Fibroblast of skin of left quadriceps (primary cell): ENCODE measurements around the gene GPR107.
A peak's percentile ranks its signal among the peaks of the same experiment; 100 is the strongest.

Source experiments
- DNase-seq, 2 experiments: peaks; one replicate each; pipeline ENCODE4 v3.0.0-alpha.2; 2013; ENCODE audit warnings: low read depth in 2 of 2

Gene GPR107

GRCh38 chr9:130183133-130183762 lies 129.5 kb downstream of the GPR107 start:
- peak; percentile 55 to 62 for DNase-seq

GRCh38 chr9:130185017-130185416 lies 131.3 kb downstream of the GPR107 start:
- DNase-seq = no peak

DNA sequence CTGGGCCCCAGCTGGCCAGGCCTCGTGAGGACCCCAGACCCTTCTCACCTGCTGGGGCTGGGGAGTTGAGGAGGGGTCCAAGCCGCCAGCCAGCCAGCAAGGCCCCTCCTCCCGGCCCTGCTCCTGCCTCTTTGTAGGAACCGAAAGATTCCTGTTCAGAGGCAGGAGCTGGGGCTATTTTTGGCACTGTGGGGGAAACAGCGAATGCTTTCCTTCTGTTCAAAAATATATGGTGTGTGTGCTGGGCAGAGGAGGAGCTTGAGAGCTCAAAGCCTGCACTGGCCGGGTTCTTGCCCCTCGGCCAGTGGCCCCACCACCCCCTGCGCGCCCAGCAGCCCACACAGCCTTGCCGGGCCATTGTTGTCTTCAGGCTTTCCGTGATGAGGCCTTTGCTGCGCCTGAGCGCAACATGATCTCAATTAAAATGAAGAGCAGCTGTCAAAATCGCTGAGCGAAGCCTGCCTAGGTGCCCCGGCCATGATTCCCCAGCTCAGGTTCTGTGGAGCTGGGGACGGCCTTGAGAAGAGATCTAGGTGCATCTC lies 131.9 kb downstream of the GPR107 start:
- peak; percentile 18 to 29 for DNase-seq

DNA sequence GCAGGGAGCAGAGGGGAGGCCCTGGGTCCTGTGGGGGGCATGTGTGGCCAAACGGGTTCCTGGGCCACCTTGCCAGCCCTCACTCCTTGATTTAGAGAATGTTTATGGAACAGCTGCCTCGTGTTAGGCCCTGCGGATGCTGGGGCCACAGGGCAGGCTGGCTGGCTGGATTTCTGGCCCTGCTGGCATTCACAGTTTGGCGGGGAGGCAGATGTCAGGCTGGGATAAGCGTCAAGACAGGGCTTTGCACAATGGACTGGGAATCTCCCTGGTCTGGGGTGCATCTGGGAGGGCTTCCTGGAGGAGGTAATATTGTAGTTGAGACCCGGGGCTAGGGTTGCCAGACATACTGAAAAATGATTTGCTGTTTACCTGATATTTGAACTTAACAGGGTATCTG lies 132.3 kb downstream of the GPR107 start:
- no peak for DNase-seq

DNA sequence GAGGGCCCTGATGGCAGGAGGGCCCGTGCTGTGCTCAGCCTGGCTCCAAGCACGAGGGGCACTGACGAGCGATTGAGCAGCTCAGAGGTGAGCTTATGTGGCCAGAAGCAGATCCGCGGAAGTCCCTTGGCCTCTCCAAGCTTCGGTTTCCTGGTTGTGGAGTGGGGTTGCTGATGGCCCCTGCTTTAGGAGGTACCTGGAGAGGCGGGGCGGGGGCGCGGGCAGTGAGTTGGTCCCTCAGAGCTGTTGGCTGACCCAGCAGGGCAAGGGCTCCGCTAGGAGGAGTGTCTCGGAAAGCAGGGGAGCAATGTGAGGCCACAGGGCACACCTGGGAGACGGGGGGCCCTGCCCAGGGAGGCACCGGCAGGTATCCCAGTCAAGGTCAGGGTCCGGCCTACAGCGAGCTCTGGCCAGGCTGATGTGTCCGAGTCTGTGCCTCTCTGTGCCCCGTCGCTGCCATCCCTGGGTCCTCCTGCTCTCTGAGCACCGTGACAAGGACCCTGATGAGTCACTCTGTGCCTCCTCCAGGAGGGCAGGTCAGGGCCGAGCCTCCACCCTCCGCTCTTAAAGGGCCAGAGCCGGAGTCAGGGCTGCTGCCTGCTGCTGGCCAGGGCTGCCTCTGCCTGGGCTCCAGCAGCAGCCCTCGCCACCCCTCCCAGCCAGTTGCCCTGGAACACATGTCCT lies 133.3 kb downstream of the GPR107 start:
- no peak for DNase-seq

DNA sequence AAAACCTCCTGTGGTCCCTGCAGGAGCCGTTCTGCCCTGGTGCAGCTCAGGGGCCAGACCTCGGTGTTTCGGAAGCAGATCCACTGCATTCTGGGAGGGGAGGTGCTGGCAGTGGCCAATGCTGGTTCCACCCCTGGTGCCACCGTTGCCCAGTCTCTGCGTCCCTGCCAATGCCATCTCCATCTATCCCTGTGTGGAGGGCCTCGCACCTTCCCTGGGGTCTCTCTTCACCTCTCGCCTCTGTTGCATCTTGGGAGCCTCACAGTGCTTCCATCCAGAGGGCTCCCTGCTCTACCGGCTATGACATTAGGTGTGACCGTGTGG lies 133.8 kb downstream of the GPR107 start:
- no peak for DNase-seq

GRCh38 chr9:130188860-130189481 lies 135.3 kb downstream of the GPR107 start:
- DNase-seq = no peak
